NCI-H510A (cell line): Measurements from ENCODE around the gene ATP8B4.

Experiments used
- DNase-seq: peaks from one replicate; lab custom pipeline; 2025; lab: John Stamatoyannopoulos, UW

The ATP8B4 gene

DNA sequence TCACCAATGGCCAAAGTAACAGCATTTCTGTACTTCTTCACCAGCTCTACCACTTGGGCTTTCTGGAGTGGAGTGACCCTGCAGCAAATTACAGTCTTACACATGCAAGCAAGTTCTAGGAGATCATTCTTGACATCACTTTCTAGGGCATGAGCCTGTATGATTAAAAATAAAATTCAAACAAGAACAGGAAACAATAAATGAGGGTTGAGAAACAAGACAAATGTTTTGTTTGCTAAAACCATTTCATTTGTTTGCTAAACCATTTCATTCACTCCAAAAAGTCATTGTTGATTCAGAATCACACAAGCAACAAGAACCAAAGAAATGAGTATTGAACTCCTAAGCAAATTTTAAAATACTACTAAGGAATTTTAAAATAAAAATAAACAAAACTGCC is 220.9 kb downstream of the ATP8B4 start:
- no peak for DNase-seq

DNA sequence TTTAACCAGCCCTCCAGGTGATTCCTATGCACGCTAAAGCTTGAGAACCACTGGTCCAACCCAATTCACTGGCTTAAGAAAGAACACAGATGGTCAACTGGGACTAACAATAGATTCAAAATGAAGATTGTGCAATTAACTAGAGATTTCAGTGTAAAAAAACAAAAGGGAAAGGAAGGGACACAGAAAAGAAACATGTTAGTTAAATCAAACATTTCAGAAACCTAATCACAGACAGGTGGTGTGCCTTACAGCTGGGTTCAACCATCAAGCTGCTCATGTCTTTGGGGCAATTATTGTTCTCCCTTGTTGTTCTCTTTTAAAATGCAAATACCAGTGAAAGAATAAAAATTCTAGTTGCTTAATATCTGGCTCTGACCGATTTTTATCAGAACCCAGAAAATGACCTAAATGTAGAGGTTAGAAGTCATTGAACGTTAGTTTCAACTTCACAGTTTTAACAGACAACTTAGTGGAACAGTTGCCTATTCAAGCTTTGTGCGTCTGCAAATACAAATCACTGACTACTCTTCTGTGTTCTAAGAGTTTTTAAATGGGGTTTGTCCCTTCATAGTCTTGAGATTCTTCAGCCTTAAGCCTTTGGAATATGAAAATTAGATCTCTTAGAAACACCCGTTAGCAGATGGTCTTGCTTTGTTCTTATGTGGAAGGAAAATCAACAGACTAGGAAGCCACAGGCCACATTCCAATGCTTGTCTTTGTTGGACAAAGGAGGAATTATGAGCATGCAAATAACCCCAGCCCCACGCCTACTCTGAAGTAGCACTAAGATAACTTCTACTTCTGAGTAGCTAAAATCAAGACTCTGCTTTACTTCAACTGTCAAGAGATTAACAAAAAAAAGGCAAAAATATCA is 223.4 kb downstream of the ATP8B4 start:
- no peak for DNase-seq

DNA sequence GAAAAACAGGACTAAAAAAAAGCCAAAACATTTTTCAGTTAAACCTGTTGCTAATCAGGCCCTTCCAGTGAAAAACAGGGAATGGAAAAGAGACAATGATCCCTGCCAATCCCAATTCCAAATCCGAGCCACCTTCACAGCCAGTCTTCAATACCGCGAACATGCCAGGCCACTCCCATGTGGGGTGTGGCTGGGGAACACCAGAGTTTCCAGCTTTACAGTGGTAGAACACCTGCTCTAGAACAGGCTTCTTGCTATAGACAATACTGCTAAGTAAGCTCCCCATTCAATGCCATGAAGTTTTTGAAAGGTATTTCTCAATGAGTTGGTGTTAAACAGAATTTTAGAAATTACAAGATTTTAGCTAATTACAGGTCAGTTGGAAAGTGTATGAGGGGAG is 228.3 kb downstream of the ATP8B4 start:
- no peak for DNase-seq

DNA sequence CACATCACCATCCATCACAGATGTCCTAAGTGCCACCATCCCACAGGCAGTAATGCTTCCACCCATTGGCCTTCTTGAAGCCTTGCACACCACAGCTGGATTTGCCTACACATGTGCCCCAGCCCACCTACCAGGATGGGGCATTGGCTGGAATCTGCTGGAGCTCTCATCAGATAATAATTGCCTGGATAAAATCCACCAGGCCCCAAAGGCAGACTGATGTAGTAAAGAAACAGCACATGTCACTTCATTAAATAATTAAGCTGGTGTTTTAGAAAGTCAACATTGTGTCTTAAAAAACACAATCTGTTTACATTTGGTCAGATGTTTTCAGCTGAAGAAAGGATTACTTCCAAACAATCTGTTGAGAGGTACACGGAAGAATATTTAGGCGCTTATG is 229.5 kb downstream of the ATP8B4 start:
- no peak for DNase-seq

DNA sequence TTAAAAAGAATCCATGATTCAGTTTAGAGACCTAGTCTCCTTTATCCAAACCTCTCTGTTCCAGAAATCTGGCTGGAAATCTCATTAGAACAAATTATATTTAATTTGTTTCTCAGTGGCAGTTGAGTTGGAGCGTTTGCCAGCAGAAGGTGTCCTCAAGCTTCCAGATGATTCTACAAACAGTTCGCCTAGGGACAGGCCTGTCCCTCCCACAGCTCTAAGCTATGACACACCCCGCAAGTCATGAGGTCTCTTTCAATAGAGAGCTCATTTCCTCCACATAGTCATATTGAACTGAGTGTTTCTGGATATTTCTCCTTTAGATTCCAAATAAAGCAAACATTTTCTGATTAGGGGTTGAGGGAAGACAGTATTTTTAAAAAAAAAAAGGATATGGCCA is 230.3 kb downstream of the ATP8B4 start:
- DNase-seq = no peak

DNA sequence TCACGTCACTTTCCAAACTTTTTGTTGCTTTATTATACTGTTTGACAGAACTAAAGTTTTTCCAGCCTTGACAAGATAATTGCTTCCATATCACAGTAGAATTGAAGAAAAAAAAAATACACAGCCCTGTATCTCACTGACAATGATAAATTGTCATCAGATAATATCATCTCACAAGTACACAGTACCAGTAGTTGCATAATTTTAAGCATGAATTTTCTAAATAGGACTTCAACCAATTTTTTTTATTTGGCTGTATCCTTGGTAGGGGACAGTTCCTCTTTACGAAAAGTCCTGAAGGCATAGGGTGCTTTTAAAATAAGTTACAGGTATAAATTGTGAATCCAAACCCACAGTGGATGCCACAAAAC is 230.7 kb downstream of the ATP8B4 start:
- DNase-seq = no peak

DNA sequence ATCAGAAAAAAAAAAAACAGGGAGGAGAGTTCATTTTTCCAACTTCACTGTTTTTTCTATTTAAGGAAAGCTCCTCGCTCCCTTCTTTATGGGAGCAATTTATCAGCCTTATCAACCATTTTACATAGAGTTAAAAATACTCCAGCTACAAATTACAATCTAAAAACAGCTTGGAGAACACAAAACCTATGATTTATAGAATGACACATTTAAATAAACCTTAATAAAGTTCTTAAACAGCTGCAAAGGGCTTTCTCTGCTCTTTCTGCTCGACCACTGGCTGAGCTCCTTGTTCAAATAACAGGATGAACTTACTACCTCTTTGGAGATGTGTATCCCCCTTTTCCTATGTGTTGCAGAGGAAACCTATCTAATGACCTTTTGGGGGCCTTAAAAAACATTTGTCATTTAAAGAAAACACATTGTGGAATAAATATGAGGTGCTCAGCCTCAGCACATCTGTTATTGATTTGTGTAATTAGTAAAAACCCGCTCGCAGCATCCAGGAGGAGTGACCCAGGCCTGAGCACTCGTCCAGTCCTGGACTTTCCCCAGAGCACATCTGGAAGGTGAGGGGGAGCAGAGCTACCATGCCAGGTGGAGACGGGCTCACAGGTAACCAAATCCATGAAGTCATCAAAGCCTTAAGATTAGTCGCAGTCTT is 231.2 kb downstream of the ATP8B4 start:
- no peak for DNase-seq

DNA sequence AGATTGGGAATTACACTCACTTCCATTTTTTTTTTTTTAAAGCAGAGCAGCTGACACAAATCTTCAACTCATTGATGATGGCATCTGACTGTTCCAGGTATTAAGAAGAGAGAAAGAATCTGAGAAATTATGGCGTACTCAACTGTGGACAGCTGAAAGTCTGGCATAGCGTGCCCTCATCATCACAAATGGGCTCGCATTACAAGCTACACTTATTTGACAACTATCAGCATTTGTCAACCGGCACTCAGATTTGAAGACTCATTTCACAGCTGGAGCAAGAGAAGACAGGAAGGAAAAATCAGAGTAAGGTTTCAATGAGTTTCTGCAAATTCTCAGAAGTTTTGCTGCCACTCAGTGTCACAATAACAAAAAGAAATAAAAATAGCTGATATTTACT is 235.9 kb downstream of the ATP8B4 start:
- no peak for DNase-seq

DNA sequence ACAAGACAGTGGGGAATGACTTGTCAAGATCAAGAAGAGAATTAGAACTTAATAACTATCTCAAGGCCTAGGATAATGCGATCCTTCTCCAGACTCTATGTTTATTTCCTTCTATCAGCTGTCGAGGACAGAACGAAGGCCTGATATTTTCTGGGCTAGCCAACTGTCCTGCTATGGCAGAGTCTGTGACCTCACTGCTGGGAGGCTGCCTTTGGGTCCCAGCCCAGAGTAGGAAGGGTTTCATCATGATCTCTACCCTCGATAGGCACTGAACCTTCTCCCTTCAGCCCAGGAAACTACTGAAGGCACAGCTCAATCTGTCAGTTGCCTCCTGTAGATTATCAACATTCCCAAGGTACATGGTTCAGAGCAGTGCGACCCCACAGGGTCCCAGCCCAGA is 237.2 kb downstream of the ATP8B4 start:
- no peak for DNase-seq

DNA sequence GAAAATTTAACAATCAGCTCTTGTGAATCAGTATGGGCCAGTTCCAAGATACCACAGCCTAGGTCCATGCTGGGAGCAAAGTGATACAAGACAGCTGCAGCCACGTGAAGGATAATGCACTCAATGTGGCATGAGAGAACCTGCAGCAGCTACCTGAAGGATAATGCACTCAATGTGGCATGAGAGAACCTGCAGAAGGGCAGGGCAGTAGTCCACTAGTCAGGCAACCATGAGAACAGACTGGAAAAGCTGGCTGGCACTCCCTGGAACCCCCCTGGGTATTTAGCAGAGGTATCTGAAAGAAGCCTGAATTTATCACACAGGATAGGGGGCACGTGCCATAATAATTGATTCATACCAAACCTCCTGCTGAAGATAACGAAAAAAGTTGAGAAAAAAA is 237.6 kb downstream of the ATP8B4 start:
- DNase-seq = no peak

DNA sequence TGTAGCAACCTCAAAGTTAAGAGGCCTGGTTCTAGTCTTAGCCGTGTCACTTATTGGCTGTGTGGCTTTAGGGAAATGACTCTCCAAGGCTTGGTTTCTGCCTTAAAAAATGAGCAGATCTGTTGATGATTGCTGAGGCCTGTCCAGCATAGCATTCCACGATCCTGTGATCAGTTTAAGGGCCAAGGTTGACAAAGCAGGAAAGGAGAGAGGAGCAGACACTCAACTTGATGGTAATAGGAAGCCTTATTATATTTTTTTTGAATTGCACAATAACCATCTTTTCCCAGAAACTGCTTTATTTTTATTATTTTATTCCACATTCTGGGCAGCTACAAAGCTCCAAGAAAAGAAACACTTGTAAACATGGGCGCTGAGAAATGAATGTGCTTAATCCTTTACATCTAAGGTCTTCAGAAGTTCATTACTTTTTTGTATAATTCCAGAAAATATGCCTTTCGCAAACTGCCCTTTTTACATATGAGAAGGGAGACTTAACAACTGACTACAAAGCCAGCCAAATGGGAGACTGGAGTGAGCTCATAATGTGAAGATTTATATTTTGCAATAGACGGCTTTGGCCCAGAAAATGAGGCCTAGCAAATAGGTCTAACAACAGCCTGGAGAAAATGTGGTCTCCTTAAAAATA is 241.0 kb downstream of the ATP8B4 start:
- DNase-seq = no peak

DNA sequence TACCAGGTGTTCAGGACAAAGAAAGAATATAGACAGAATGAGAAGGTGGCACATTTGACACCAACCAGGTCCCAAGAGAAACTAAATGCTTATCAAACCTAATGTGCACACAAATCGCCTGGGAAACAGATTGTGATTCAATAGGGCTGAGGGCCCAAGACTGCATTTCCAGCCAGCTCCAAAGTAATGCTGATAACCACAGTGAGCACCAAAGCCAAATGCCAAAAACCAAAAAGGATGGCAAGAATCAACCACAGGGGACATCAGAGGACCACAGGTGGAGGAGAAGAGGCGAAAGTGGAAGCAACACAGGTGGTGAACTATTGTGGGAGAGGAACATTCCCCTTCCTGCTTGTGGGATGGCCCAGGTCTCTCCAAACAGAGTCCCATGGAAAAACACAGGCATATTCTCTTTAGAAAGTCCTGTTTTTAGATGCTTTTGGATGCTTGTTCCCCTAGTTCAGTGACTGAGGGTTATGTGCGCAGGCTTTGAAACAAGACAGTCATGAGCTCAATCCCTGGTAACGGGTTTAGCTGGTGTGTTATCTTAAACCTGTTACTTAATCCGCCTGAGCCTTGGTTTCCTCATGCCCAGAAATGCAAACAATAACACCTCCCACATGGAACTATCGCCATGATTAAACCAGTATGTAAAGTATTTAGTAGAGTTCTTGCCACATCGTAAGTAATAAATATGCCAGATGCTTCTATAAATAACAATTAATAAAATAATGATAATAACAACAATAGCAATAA is 241.7 kb downstream of the ATP8B4 start:
- no peak for DNase-seq

DNA sequence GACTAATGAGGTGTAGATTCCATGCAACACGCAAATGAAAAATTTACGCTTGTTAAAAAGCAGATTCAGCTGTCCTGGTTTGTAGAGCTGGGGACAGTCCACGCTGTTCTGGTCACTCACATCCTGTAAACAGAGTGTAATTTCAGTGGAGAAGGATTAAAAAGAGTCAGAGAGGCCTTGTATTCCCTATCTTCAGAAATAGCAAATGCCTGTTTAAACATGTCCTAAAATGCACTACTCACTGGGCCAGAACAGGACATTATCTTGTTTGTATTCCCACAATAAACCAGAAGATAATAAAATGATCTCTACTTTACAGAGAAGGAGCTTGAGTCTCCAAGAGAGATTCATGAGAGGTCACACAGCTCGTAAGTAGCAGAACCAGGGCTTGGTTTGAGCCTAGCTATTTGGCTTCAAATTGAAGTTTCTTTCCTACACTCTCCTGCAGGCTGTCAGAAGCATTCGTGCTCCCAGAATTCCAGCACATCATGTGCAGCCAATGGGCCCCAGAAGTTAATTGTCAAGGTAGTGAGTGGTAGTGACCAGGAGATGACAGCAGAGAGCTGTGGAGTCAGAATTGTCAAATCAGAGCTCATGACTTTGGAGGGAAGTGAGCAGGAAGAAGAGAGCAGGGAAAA is 242.5 kb downstream of the ATP8B4 start:
- no peak for DNase-seq

DNA sequence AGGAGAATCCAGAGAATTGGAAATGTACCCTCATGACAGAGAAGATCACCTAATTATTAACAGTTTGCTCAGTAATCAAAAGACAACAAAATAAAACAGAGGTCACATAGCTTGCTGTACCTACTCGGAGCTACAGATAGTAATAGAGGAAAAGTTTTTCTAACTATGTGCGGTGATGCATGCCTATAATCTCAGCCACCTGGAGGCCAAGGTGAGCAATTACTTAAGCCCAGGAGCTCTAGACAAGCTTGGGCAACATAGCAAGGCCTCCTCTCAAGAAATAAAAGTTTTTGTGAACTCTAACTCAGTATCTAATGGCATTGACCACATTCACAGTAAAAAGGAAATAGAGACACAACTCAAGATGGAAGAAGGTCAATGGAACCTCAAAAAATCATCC is 243.6 kb downstream of the ATP8B4 start:
- DNase-seq = no peak

DNA sequence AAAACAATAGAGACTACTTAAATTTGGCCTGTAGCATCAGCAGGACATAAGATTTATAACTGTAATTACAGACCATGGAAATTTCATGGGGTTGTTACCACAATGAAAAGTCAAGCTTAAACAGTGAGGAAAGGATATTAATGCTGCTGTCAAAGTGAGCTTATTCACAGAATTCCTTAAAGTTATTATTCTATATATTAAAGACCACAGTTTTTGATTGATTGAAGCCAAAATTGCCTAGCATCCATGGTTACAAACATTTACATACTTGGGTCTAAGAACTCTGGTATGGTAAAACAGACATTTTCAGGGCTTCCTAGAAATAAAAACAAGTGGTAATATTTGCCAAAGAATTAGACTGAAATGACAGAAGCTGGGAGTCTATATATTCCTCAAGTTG is 248.6 kb downstream of the ATP8B4 start:
- DNase-seq = no peak

DNA sequence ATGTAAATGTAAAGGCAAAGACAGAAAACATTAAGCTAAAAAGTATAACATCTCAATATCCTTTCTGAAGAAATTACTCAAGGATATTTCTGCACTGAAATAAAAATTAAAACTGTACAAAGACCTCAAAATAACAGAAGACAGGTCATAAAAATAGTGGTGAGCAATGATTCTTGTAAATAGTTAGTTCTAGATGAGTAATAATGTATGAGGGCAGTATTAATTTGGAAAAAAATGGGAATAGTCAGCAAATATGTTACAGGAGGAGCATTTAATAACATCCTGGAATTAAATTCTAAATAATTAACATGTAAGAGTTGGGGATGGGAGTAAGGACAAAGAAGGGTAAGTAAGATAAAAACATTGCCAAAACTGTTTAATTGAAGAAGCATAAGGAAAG is 250.7 kb downstream of the ATP8B4 start:
- DNase-seq = no peak

DNA sequence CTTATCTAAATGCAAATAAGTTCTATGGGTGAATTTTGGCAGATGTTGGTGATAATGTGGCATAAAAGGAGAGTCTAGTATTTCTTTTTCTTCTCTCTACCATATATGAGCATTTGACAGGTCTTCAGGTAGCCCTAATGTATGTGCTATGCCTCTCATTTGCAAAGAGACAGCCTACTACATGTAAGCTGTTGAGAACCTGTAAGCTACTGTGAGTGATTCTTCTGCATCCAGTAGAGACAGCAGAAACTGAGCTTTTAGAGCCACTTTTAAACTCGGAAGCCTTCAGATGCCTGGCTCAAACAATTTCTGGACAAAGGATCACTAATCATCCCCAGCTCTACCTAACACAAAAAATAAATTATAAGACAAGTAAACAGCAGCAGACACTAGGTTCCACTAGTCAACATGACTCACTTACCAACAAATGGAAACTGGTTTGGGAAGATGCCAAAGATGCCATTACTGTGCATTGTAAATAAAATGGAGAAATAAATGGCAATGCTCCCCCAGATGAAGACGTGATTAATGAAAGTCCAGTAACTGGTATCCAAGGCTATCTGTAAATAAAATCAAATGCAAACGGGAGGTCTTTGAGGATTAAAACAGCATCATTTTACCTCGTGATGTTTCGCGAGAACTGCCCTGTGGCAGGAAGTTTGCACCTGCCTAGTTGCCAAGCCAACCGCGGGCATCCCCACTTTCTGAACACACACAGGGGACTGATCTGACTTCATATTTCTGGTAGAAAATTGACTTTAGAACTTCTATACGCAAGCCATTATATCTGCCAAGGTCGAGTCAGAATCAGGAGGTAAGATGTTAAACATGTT is 252.9 kb downstream of the ATP8B4 start:
- DNase-seq = no peak

DNA sequence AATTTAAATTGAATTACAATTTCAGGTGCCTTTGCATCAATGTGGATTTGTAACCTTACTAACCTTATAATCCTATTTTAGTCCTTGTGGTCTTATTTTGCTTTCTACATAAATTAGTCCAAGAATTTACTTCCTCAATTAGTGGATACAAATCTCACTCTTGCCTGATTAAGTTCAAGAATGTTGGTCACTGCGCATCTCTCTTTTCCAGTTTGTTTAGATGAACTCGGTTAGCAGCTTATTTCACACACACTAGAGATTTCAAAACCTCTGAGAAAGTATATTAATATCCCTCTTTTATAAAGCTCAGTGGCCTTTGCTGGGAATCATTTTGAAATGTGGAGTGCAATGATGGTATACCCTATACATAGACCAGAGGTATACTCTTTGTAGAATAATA is 254.8 kb downstream of the ATP8B4 start:
- no peak for DNase-seq

DNA sequence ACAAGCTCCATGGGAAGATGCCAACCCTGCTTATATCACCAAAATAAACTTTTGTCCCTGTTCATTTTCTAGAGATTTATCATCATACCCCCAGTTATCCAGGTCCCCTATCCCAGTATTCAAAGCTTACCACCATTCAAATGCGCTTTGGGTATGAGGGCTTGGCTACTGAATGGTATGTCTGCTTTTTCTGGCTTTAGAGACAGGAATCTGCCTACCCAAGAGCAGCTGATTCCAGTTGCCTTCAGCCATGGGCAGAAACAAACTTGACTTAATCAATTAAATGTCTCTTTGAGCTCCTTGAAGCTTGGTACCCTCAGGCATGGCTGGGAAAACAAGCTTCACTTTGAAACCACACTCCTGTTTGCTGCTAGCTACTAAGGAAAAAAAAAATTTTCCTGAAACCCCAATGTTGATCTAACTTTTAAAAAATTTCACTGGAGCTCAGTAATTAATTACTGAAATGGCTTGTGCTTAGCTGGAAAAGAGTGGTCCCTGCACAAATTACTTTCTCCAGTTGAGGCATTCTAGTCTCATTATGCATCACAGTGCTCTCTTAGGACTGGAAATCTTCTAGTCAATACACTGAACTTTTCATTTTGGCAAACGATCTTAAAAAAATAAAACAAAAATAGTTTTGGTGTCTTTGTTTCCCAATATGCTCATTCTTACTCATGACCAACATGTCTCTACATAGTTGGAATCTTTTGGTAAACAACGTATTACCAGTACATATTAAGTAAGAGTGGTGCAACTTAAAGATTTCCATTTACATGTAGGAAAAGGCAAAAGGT is 255.4 kb downstream of the ATP8B4 start:
- no peak for DNase-seq

DNA sequence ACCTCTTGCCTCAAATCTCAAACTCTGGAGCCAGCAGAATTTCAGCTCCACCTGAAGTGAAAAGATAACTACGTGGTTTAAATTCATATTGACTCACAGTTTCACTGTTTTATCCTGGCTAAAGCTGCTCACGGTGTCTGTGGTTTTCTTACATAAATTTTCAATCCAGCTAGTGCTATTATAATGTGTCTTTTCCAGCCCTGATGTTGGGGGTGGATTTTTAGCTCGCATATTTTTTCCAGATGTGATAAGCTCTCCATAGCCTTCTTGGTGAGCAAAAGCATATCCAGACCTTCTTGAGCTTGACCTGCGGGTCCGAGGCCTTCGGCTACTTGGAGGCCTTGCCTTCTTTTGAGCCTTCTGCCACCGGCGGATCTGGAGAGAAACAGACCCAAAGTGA is 258.9 kb downstream of the ATP8B4 start:
- DNase-seq = no peak
